Measurements from ENCODE around the gene SPATA1. TPM values are rescaled to one million over a fixed set of nuclear protein-coding genes. Genes with fewer than 3 reads are reported as not detected.

The SPATA1 gene
- total and polyA plus RNA-seq, 12 donors: 0.29 to 1.5 (median 0.71) TPM; not detected in 5

GRCh38 chr1:84541679-84542078 lies 35.5 kb downstream of the SPATA1 start:
- intact Hi-C loops (cut with DNase I): no loop called here
- peaks cover 0 to 7% (median 0%) of the 10 kb centered on the region in 3 donors for H3K9me3 ChIP-seq (replicated peaks in 1 of 3)

DNA sequence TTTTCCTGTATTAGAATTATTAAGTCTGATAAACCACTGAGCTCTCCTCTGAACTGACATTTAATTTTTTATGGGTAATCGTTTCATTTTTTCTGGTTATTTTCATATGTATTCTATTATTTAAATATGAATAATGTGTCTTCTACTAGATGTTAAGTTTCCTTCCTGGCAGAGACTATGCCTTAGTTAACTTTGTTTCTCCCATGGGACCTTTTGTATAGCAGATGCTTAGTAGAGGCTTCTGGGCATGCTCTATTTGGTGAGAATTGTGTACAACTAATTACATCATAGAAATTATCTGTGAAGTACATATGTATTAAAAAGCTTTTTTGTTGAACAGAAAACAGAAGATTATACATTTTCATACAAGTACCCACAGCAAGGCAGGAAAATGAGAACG lies 44.6 kb downstream of the SPATA1 start:
- H3K27me3 ChIP-seq: no peaks in the 10 kb centered on the region
- DNase-seq: no peak
- no peaks in the 10 kb centered on the region for H3K4me1 ChIP-seq (replicated peaks in 1 of 2)
- H3K4me3 ChIP-seq: no peak overlapping the region
- intact Hi-C loops (cut with DNase I): no loop called here
- no peak overlapping the region for H3K27ac ChIP-seq
- peaks cover 0 to 7% of the 10 kb centered on the region in 2 donors for H3K36me3 ChIP-seq (replicated peaks in 1 of 2)
- 81 to 84% (median 83%) methylated on average over 2 of the region's 2 CpGs for WGBS, 4 donors
- no peaks in the 10 kb centered on the region for H3K9me3 ChIP-seq (replicated peaks in 1 of 3)
- no peak for TF ChIP-seq CTCF (IDR thresholded peaks at IDR 0.05)
- TF ChIP-seq POLR2A (IDR thresholded peaks at IDR 0.05): no peak

More at GRCh38 chr1:84541679-84542078, 35.5 kb downstream of the SPATA1 start:
- WGBS, 4 donors: 81 to 94% (median 93%) methylated on average over 4 of the region's 4 CpGs
- Histone ChIP-seq H3K27me3 (no peaks in the 10 kb centered on the region), H3K4me1 (replicated peaks in 1 of 2) (no peaks in the 10 kb centered on the region), H3K4me3 (no peak overlapping the region), H3K36me3 (replicated peaks in 1 of 2) (no peaks in the 10 kb centered on the region), H3K27ac (no peak overlapping the region)
- DNase-seq: no peak
- TF ChIP-seq CTCF (IDR thresholded peaks at IDR 0.05): peak in 2 of 6 experiments; percentile 38 to 47
- no peak for TF ChIP-seq POLR2A (IDR thresholded peaks at IDR 0.05)

DNA sequence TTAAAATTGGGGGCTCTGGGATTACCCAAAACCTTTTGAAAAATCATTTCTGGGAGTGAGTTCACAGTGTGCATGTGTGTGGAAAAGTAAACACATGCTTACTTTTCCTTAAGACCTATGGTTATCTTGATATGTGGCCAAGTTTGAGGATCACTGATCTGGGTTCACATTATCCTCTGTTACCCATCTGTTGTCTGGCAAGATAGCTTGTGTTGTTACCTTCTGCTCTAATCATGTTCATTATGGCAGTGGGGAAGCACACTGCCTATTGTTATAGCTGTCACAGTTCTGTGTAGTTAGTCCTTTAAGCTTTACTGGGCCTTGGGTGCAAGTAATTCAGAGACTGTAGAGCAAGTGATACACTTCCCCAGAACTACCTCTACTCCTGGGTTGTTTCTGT lies 63.0 kb downstream of the SPATA1 start:
- intact Hi-C loops (cut with DNase I): no loop called here
- no peak overlapping the region for H3K27ac ChIP-seq
- no peaks in the 10 kb centered on the region for H3K27me3 ChIP-seq
- DNase-seq: no peak
- H3K4me3 ChIP-seq: no peak overlapping the region
- no peak for TF ChIP-seq CTCF (IDR thresholded peaks at IDR 0.05)
- TF ChIP-seq POLR2A (IDR thresholded peaks at IDR 0.05): no peak
- H3K9me3 ChIP-seq (replicated peaks in 1 of 3): no peaks in the 10 kb centered on the region
- H3K4me1 ChIP-seq (replicated peaks in 1 of 2): peaks cover 17 to 34% of the 10 kb centered on the region in 2 donors
- peaks cover 0 to 7% of the 10 kb centered on the region in 2 donors for H3K36me3 ChIP-seq (replicated peaks in 1 of 2)

DNA sequence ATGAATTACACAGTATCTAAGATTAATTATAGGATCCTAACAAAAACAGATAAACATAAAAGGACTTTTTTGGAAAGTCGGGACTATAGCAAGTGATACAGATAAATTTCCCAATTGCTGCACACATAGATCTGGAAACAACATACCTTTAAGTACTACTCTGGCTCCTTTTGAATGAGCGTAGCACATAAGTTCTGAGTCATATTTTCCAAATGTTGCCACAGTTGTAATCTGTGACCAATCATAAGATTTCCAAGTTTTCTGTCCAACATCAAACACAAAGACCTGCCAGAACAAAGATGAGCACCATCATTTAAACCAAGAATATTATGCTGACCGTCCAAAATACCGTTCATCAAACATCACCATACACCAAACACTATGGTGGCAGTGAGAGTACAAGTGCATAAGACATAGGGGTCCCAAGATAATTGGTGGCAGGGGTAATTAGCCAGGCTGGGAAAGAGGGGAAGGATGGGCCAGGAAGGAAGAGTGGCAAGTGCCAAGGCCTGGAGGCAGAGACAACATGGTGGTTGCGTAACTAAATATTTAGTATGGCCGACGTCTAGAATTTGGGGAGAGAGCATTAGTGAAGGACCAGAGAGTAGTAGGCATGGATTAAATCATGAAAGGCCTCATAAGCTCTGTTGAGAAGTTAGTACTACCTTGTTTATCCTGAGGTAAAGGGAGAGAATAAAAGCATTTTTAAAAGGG lies 64.4 kb downstream of the SPATA1 start:
- intact Hi-C loops (cut with DNase I): loop anchor here in 1 of 2 donors (10.0 kb wide), 1 partner anchor 66 kb away; the partner anchor contains the start of genes GNG5 and SPATA1
- DNase-seq: no peak
- Histone ChIP-seq H3K9me3 (replicated peaks in 1 of 3) (no peaks in the 10 kb centered on the region), H3K27ac (peak overlapping the region in 3 of 5 donors; percentile 2 to 45 (median 36)), H3K36me3 (replicated peaks in 1 of 2) (no peaks in the 10 kb centered on the region), H3K4me1 (replicated peaks in 1 of 2) (peaks cover 21 to 34% of the 10 kb centered on the region in 2 donors), H3K27me3 (no peaks in the 10 kb centered on the region), H3K4me3 (no peak overlapping the region)
- no peak for TF ChIP-seq CTCF (IDR thresholded peaks at IDR 0.05)
- no peak for TF ChIP-seq POLR2A (IDR thresholded peaks at IDR 0.05)
- WGBS, 4 donors: 77 to 82% (median 79%) methylated on average over 7 of the region's 7 CpGs
